ENCODE measurements around the gene TBP. TPM values are rescaled to one million over a fixed set of nuclear protein-coding genes. Genes with fewer than 3 reads are reported as not detected.

Gene TBP
- total RNA-seq, 3 donors from 2014 or later (not counting 1 experiment from before 2014, with no cell fraction given): 13.0 to 18.4 (median 14.2) TPM

- no peak for ATAC-seq
- intact Hi-C loops (cut with micrococcal nuclease): loop anchor here (1.0 kb wide), 2 partner anchors 29 to 881 kb away; partner anchors contain the start of genes C6orf120, TBP and WDR27
- H3K27me3 ChIP-seq (ENCODE audit: control insufficient read depth, insufficient read depth, low read length): no peaks in the 10 kb centered on the region
- WGBS (ENCODE audit: insufficient coverage): 0% methylated on average over 11 of the region's 12 CpGs
- no peak for DNase-seq
- H3K36me3 ChIP-seq (ENCODE audit: control insufficient read depth, insufficient read depth, low read length): peaks cover 21% of the 10 kb centered on the region
- peaks cover 13% of the 10 kb centered on the region for H3K4me1 ChIP-seq (ENCODE audit: control insufficient read depth, insufficient read depth, low read length)
- H3K4me1 Mint-ChIP-seq: peaks cover 37 to 38% of the 10 kb centered on the region in 2 donors
- H3K27ac ChIP-seq (ENCODE audit: low read length): peak overlapping the region; percentile 49
- H3K4me3 ChIP-seq (ENCODE audit: low read length): peak overlapping the region; percentile 75
- peak overlapping the region; percentile 95 to 97 for H3K27ac Mint-ChIP-seq
- H3K27me3 Mint-ChIP-seq (ENCODE audit: low read depth in 2 of 2): peaks cover 3 to 16% of the 10 kb centered on the region in 2 donors
- H3K9me3 ChIP-seq (ENCODE audit: control insufficient read depth, insufficient read depth, low read length): no peaks in the 10 kb centered on the region
- peak overlapping the region; percentile 97 for H3K4me3 Mint-ChIP-seq
- no peaks in the 10 kb centered on the region for H3K9me3 Mint-ChIP-seq
- TF ChIP-seq, protein P1, sequence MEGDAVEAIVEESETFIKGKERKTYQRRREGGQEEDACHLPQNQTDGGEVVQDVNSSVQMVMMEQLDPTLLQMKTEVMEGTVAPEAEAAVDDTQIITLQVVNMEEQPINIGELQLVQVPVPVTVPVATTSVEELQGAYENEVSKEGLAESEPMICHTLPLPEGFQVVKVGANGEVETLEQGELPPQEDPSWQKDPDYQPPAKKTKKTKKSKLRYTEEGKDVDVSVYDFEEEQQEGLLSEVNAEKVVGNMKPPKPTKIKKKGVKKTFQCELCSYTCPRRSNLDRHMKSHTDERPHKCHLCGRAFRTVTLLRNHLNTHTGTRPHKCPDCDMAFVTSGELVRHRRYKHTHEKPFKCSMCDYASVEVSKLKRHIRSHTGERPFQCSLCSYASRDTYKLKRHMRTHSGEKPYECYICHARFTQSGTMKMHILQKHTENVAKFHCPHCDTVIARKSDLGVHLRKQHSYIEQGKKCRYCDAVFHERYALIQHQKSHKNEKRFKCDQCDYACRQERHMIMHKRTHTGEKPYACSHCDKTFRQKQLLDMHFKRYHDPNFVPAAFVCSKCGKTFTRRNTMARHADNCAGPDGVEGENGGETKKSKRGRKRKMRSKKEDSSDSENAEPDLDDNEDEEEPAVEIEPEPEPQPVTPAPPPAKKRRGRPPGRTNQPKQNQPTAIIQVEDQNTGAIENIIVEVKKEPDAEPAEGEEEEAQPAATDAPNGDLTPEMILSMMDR (IDR thresholded peaks at IDR 0.05): no peak
- H3K36me3 Mint-ChIP-seq: peaks cover 7% of the 10 kb centered on the region
Measured at GRCh38 chr6:170583756-170584180, 29.6 kb downstream of the TBP start.

DNA sequence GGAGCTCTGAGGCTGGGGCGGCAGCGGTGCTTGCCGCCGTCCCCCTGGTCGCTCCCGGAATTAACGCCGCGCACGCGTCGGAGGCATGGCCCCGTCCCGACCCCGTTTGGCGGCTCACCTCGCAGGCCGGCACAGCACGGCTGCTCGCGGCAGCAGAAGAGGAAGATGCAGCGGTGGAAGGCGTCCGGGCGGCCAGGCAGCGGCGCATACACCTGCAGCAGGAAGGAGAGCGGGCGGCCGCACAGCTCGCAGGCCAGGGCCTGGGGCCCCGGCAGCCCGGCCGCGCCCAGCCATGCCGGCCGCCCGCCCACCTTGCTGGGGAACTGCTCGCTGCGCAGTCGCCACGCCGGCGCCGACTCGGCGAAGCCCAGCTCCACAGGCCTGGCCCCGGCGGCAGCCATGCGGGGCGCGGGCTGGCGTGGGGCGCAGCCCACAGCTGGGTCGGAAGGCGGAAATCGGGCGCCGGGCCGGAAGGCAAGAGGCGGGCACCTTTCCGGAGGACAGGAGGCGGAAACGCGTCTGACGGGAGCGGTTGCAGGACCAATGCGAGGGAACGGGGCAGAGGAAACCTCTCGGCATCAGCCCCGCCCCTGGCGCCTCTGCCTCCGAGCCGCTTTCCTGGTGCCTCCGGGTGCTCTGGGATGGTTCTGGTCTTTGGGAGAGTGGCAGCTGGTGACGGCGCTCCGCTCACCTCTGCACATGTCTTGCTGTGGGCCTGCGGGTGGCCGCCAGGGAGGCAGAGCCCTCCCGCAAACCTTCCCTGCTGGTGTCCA is 30.2 kb downstream of the TBP start, which contains the start of gene PDCD2:
PDCD2 (minus strand) TSS at position 457 of the 773 bp plus-strand sequence; CDS start at position 401, 56 bp downstream.
- intact Hi-C loops (cut with micrococcal nuclease): loop anchor here (1.0 kb wide), 2 partner anchors 30 to 882 kb away; partner anchors contain the start of genes C6orf120, TBP and WDR27
- H3K4me3 ChIP-seq (ENCODE audit: low read length): peak within 1 kb of the TSS; percentile 75
- no peaks in the 10 kb centered on the region for H3K27me3 ChIP-seq (ENCODE audit: control insufficient read depth, insufficient read depth, low read length)
- peak within 1 kb of the TSS; percentile 87 for H3K27ac ChIP-seq (ENCODE audit: low read length)
- peak; percentile 92 to 98 (median 94) for ATAC-seq
- H3K4me3 Mint-ChIP-seq: peak within 1 kb of the TSS; percentile 97
- H3K27ac Mint-ChIP-seq: peak within 1 kb of the TSS; percentile 95 to 97
- H3K4me1 ChIP-seq (ENCODE audit: control insufficient read depth, insufficient read depth, low read length): peaks cover 13% of the 10 kb centered on the region
- TF ChIP-seq, protein P1 (IDR thresholded peaks at IDR 0.05): no peak
- DNase-seq: peak; percentile 80 to 96
- H3K9me3 ChIP-seq (ENCODE audit: control insufficient read depth, insufficient read depth, low read length): no peaks in the 10 kb centered on the region
- WGBS (ENCODE audit: insufficient coverage): under 1% methylated on average over 81 of the region's 81 CpGs
- peaks cover 3 to 16% of the 10 kb centered on the region in 2 donors for H3K27me3 Mint-ChIP-seq (ENCODE audit: low read depth in 2 of 2)
- peaks cover 16% of the 10 kb centered on the region for H3K36me3 ChIP-seq (ENCODE audit: control insufficient read depth, insufficient read depth, low read length)
- peaks cover 32 to 37% of the 10 kb centered on the region in 2 donors for H3K4me1 Mint-ChIP-seq
- peaks cover under 1% of the 10 kb centered on the region for H3K36me3 Mint-ChIP-seq
- no peaks in the 10 kb centered on the region for H3K9me3 Mint-ChIP-seq

- Mint-ChIP-seq H3K4me1 (peaks cover 32 to 37% of the 10 kb centered on the region in 2 donors), H3K27ac (peak overlapping the region; percentile 95 to 97), H3K4me3 (peak overlapping the region; percentile 97), H3K27me3 (ENCODE audit: low read depth in 2 of 2) (peaks cover 3 to 16% of the 10 kb centered on the region in 2 donors), H3K9me3 (peaks cover 0 to 3% of the 10 kb centered on the region in 2 donors), H3K36me3 (no peaks in the 10 kb centered on the region)
- intact Hi-C loops (cut with micrococcal nuclease): loop anchor here (1.0 kb wide), 2 partner anchors 31 to 883 kb away; partner anchors contain the start of genes C6orf120, TBP and WDR27
- Histone ChIP-seq H3K27ac (ENCODE audit: low read length) (peak overlapping the region; percentile 87), H3K9me3 (ENCODE audit: control insufficient read depth, insufficient read depth, low read length) (peaks cover under 1% of the 10 kb centered on the region), H3K4me1 (ENCODE audit: control insufficient read depth, insufficient read depth, low read length) (peaks cover 13% of the 10 kb centered on the region), H3K27me3 (ENCODE audit: control insufficient read depth, insufficient read depth, low read length) (no peaks in the 10 kb centered on the region), H3K4me3 (ENCODE audit: low read length) (peak overlapping the region; percentile 75), H3K36me3 (ENCODE audit: control insufficient read depth, insufficient read depth, low read length) (peaks cover 12% of the 10 kb centered on the region)
- ATAC-seq: no peak
- TF ChIP-seq, protein P1 (IDR thresholded peaks at IDR 0.05): no peak
- no peak for DNase-seq
- WGBS (ENCODE audit: insufficient coverage): 11% methylated on average over 6 of the region's 6 CpGs
Measured at GRCh38 chr6:170584954-170585498, 30.9 kb downstream of the TBP start.

Data from natural killer cell (primary cell).